Central memory CD8-positive, alpha-beta T cell (primary cell): ENCODE results near the gene SASH1.

Source experiments
- ATAC-seq: fragments of 150-1000 bp; cut with Tn5 transposase; replicated peaks from 2 replicates; pipeline ENCODE4 v1.10.0; 2022; ENCODE audit warnings: mild to moderate bottlenecking, moderate FRiP score, moderate number of reproducible peaks; ENCODE audit not compliant: poor library complexity, severe bottlenecking; ENCODE audit errors: extremely low read depth
- DNase-seq, 2 donors: peaks; one replicate each; pipeline ENCODE4 v3.0.0; 2021; ENCODE audit warnings: low spot score in 2 of 2
- H3K27ac Mint-ChIP-seq: one replicate; pipeline ENCODE4 v1.8.0; 2022; ENCODE audit warnings: low read depth, mild to moderate bottlenecking, moderate library complexity, mixed read lengths
- H3K27me3 Mint-ChIP-seq: one replicate; pipeline ENCODE4 v1.8.0; 2022; ENCODE audit warnings: mixed read lengths
- H3K36me3 Mint-ChIP-seq: one replicate; pipeline ENCODE4 v1.8.0; 2022; ENCODE audit warnings: mild to moderate bottlenecking, moderate library complexity, mixed read lengths; ENCODE audit not compliant: insufficient read depth
- H3K4me1 Mint-ChIP-seq: one replicate; pipeline ENCODE4 v1.8.0; 2022; ENCODE audit warnings: mixed read lengths
- H3K4me3 Mint-ChIP-seq: one replicate; pipeline ENCODE4 v1.8.0; 2022; ENCODE audit warnings: mild to moderate bottlenecking, moderate library complexity, mixed read lengths
- H3K9me3 Mint-ChIP-seq: one replicate; pipeline ENCODE4 v1.8.0; 2022; ENCODE audit warnings: mixed read lengths

Gene SASH1

DNA sequence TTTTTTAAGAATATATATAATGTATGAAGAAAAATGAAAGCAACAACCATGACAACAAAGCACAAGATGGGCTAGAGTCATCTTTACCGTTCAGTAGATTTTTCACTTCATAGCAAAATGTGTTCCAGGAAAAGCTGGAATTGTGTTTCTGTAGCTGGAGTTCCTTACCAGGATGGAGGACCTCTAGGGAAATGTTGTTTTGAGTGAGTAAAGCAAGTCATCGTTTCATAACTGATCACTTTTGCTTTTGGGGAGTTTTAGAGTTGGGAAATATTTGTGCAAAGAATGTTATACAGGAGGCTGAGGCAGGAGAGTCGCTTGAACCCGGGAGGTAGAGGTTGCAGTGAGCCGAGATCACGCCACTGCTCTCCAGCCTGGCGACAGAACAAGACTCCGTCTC lies 151.6 kb downstream of the SASH1 start:
- ATAC-seq, result no peak
- Mint-ChIP-seq H3K36me3 (no peaks in the 10 kb centered on the region), H3K9me3 (no peaks in the 10 kb centered on the region), H3K4me3 (no peak overlapping the region), H3K27me3 (peaks cover 43% of the 10 kb centered on the region), H3K27ac (no peak overlapping the region), H3K4me1 (no peaks in the 10 kb centered on the region)
- no peak for DNase-seq

DNA sequence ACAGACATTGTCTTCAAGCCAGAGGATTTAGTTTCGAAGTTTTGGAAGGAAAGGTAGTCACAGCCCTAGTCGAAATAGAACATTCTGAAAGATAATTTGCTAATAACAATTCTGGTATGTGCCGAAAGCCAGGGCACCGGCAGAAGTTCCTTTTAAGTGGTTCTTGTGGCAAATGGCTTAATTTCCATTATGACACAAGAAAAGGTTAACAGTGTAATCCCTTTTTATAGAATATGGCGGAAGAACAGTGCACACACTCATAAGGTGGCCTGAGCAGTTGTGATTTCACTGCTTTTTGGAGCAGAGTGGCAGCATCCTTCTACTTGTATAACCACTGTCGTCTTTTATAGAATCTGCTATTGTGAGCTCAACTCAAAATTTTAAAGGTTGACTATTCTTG lies 152.4 kb downstream of the SASH1 start:
- no peaks in the 10 kb centered on the region for H3K9me3 Mint-ChIP-seq
- DNase-seq, result no peak
- peaks cover 43% of the 10 kb centered on the region for H3K27me3 Mint-ChIP-seq
- no peaks in the 10 kb centered on the region for H3K36me3 Mint-ChIP-seq
- no peak overlapping the region for H3K4me3 Mint-ChIP-seq
- H3K4me1 Mint-ChIP-seq, result no peaks in the 10 kb centered on the region
- no peak overlapping the region for H3K27ac Mint-ChIP-seq
- no peak for ATAC-seq

DNA sequence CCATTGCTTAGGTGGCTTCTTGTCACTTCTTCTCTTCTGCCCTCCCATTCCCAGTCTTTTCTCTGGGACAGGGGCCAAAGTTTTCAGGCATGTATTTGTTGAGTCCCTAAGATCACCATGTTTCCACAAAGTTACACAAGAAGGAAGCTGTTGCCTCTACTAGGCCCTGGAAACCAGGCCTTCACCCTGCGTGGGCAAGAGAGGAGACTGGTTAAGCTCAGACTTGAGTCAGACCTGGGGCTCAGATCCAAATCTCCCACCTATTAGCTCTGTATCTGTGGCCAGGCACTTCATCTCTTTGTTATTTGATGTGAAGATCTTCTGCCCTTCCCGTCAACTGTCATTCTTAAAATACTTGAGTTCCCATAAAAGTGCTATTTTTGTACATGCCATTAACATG lies 154.6 kb downstream of the SASH1 start:
- Mint-ChIP-seq H3K4me3 (no peak overlapping the region), H3K36me3 (no peaks in the 10 kb centered on the region), H3K27me3 (peaks cover 42% of the 10 kb centered on the region), H3K9me3 (no peaks in the 10 kb centered on the region), H3K27ac (no peak overlapping the region), H3K4me1 (no peaks in the 10 kb centered on the region)
- DNase-seq (no peak), ATAC-seq (no peak)

DNA sequence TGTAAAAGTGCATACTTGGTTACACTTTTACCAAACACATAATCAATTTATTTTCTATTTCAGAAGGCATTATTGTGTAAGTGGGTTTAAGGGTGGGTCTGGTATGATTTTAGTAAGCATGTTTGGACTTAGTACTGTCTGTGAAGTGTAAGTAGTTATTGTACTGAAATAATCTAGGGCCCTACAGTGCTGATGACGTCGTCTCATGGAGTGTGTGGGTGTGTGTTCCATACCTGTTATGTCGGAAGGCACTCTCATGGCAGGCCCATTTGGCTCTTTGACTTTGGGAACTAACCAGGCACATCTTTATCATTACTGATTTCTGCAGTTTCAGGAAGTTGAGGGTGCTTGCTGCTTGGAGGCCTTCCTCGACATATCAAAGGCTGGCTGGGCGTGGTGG lies 155.1 kb downstream of the SASH1 start:
- no peaks in the 10 kb centered on the region for H3K4me1 Mint-ChIP-seq
- no peak overlapping the region for H3K4me3 Mint-ChIP-seq
- peaks cover 46% of the 10 kb centered on the region for H3K27me3 Mint-ChIP-seq
- ATAC-seq (no peak), DNase-seq (no peak)
- H3K27ac Mint-ChIP-seq, result no peak overlapping the region
- no peaks in the 10 kb centered on the region for H3K9me3 Mint-ChIP-seq
- H3K36me3 Mint-ChIP-seq, result no peaks in the 10 kb centered on the region

DNA sequence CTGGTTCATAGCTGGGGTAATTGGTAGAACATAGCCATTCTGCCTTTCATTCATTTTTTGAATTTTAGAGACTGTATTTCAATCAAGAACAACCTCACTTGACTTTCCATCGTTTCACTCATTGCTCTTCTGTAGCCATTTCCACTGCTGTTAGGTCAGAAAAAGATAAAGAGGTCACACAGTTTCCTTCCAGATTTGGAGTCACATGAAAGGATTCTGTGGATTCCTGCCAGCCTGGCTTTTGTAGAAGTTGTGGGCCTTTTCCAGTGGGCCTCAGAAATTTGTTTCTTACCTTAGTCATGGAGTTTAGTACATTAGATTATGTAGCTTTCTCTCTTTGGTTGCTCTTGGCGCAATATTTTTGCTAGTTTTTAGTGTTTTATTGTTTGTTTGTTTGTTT lies 157.8 kb downstream of the SASH1 start:
- no peak for ATAC-seq
- Mint-ChIP-seq H3K4me3 (no peak overlapping the region), H3K27me3 (peaks cover 56% of the 10 kb centered on the region), H3K9me3 (no peaks in the 10 kb centered on the region), H3K36me3 (no peaks in the 10 kb centered on the region), H3K4me1 (no peaks in the 10 kb centered on the region), H3K27ac (no peak overlapping the region)
- DNase-seq, result no peak

DNA sequence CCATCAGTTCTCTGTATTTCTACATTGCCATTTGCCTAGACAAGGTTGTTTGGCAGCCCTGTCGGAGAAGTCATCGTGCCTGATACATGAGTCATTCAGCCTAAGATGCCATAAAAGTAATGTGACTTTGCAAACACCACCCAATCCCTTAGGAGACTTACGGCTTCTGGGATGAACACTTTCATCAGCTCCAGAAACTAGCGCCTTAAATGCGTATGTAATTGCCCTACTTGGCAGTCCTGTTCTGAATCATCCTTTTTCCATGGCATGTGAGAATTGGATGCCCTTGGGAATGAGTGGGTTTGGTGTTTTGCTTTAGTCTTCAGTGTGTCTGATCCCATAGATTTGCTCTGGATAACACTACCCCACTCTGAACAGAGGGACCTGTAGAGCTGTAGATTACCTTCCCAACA lies 158.5 kb downstream of the SASH1 start:
- H3K4me3 Mint-ChIP-seq, result no peak overlapping the region
- no peak overlapping the region for H3K27ac Mint-ChIP-seq
- H3K27me3 Mint-ChIP-seq, result peaks cover 56% of the 10 kb centered on the region
- H3K36me3 Mint-ChIP-seq, result no peaks in the 10 kb centered on the region
- ATAC-seq, result no peak
- no peaks in the 10 kb centered on the region for H3K4me1 Mint-ChIP-seq
- no peaks in the 10 kb centered on the region for H3K9me3 Mint-ChIP-seq
- no peak for DNase-seq

DNA sequence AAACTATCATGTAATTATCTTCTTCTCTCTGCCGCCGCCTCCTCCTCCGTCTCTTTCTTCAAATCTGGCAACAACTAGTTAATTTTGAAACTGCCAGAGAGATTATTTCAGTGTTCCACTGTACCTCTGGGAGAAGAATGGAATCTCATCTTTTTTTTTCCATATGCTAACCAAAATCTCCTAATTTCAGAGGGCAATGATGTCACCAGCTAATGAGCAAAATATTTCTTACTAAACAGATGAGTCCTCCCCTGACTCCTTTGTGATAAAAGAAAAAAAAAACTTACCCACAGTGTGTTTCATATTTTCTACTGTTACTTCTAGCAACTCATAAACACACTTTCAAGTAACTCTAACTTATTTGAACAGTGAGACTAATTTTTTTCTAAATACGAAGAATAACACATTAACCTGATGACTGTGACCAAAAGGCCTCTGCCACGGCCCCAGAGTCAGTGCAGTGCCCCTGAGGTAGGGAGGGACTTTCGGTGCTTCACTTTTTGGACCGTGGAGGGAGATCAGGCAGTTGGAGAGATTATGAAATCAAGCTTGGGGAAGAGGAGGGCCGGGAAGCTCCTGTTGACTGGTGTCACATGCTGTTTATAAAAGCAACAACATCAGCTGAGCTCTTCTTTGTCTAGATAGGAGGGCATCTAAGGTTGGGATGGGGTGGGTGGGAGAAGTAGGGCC lies 159.6 kb downstream of the SASH1 start:
- DNase-seq, result no peak
- no peak for ATAC-seq
- H3K27ac Mint-ChIP-seq, result no peak overlapping the region
- H3K9me3 Mint-ChIP-seq, result no peaks in the 10 kb centered on the region
- H3K4me1 Mint-ChIP-seq, result no peaks in the 10 kb centered on the region
- H3K36me3 Mint-ChIP-seq, result no peaks in the 10 kb centered on the region
- H3K4me3 Mint-ChIP-seq, result no peak overlapping the region
- H3K27me3 Mint-ChIP-seq, result peaks cover 65% of the 10 kb centered on the region

DNA sequence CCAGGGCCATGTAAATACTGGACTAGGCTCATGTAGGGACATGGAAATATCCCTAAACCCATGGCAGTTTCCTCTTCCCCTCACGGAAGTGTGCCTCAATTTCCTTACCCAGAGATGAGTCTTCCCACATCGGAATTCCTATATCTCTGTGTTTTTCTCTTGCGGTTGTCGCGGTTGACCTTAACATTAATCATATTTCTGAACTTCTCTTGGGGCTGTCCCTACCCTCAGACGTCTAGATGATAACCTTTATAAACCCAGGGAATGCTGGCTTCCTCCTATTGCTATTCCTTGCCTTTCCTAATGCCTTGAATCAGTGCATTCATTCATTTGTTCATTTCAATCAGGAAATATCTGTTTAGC lies 160.1 kb downstream of the SASH1 start:
- no peaks in the 10 kb centered on the region for H3K4me1 Mint-ChIP-seq
- H3K36me3 Mint-ChIP-seq, result no peaks in the 10 kb centered on the region
- peaks cover 71% of the 10 kb centered on the region for H3K27me3 Mint-ChIP-seq
- no peak overlapping the region for H3K27ac Mint-ChIP-seq
- no peak for ATAC-seq
- H3K9me3 Mint-ChIP-seq, result no peaks in the 10 kb centered on the region
- H3K4me3 Mint-ChIP-seq, result no peak overlapping the region
- DNase-seq, result no peak

DNA sequence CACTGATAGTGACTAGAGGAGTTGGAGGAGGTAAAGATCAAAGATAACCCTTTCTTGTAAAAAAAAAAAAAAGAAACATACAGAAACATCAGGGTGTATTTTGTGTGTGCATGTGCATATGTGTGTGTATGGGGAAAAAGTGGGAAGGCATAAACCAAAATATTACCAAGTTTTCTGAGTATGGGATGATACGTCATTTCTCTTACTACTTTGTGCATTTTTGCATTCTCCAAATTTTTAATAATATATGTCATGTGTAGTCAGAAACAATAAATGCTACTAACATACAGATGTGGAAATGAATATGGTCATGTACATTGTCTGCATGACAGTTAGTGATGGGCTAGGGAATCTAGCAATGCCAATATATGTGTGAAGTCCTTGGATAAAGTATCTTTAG lies 161.1 kb downstream of the SASH1 start:
- ATAC-seq, result no peak
- H3K27me3 Mint-ChIP-seq, result peaks cover 80% of the 10 kb centered on the region
- no peaks in the 10 kb centered on the region for H3K9me3 Mint-ChIP-seq
- H3K36me3 Mint-ChIP-seq, result no peaks in the 10 kb centered on the region
- H3K4me1 Mint-ChIP-seq, result no peaks in the 10 kb centered on the region
- no peak for DNase-seq
- no peak overlapping the region for H3K27ac Mint-ChIP-seq
- H3K4me3 Mint-ChIP-seq, result no peak overlapping the region

DNA sequence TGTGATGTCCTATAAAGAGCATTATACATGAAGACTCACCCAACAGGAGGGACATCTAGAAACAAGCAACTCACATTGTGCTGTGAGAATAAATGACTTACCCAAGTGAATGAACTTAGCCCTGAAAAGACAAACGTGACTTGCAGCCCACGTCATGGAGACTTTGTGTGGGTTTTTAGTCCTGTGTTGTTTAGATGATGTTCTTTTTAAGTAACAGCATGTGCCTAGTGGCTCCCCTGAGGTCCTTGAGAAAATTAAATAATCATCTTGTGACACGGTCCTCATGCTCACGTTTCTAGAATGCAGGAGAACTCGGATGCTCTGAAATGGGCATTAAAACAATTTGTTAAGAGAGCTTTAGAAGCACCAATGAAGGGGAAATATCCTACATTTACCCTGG lies 165.1 kb downstream of the SASH1 start:
- no peaks in the 10 kb centered on the region for H3K4me1 Mint-ChIP-seq
- H3K36me3 Mint-ChIP-seq, result no peaks in the 10 kb centered on the region
- H3K9me3 Mint-ChIP-seq, result no peaks in the 10 kb centered on the region
- ATAC-seq (no peak), DNase-seq (no peak)
- H3K27ac Mint-ChIP-seq, result no peak overlapping the region
- H3K4me3 Mint-ChIP-seq, result no peak overlapping the region
- H3K27me3 Mint-ChIP-seq, result peaks cover 72% of the 10 kb centered on the region

DNA sequence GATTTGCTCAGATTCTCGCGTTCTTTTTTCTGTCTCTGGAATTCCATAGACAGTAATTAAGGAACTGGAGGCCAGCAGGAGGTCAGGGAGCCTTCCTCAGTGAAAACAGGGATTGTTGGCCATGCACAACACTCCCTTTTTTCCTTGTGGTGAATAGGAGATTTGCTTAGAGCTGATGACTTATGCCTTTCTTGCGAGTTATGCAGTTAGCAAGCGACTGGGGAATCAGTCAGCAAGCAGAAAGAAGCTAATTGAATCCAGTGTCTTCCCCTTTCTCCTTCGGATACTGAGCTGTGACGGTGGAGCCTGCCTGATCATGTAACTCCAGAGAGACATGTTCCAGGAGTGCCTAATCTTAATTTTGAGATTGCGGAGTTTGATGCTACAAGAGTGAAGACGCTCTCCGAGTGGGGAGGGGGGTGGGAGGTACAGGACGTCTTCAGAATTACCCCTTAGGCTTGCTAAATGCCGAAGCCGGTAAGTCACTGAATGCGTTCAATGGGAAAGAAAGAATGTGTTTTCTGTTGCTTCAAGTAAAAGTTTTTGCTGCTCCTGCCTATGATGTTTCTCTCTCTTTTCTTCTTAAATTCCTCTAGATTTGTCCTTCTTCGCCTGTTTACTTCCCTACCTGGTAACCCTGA lies 165.9 kb downstream of the SASH1 start:
- DNase-seq (no peak), ATAC-seq (no peak)
- H3K4me3 Mint-ChIP-seq, result no peak overlapping the region
- no peaks in the 10 kb centered on the region for H3K36me3 Mint-ChIP-seq
- no peak overlapping the region for H3K27ac Mint-ChIP-seq
- H3K27me3 Mint-ChIP-seq, result peaks cover 73% of the 10 kb centered on the region
- no peaks in the 10 kb centered on the region for H3K4me1 Mint-ChIP-seq
- H3K9me3 Mint-ChIP-seq, result no peaks in the 10 kb centered on the region

DNA sequence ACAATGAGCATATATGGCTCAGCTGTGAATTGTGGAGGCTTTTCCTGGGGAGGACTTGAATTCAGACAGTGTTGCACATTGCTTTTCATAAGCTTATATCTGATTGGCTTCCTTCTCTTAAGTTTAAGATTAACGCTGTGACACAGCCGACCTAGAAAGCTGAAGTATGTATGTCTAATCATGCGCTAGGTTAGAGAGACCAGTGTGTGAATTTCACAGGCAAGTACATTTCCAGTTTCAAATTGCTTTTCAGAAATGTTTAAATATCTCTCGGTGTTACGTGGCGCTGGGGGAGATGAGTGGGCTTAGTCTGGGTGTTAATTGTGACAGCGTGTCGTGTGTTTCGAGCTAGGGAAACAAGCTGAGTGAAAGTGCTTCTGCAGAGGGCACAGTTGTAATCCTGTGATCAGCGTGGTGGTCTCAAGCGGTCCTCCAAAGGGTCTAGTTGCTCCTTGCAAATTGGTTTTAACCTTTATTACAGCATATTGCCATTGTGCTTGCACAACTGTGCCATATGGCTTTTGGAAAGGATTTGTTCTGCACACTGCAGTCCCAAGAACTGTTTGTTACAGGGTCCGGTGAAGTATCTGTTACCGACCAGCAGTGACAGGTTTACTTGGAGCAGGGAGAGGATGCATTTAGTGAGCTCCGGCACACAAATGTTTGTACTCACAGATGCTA lies 166.6 kb downstream of the SASH1 start:
- no peak for DNase-seq

More for the DNA sequence above, 166.6 kb downstream of the SASH1 start:
- ATAC-seq, result no peak
- H3K4me3 Mint-ChIP-seq, result no peak overlapping the region
- H3K4me1 Mint-ChIP-seq, result no peaks in the 10 kb centered on the region
- no peaks in the 10 kb centered on the region for H3K36me3 Mint-ChIP-seq
- H3K9me3 Mint-ChIP-seq, result no peaks in the 10 kb centered on the region
- no peak overlapping the region for H3K27ac Mint-ChIP-seq
- H3K27me3 Mint-ChIP-seq, result peaks cover 73% of the 10 kb centered on the region
